Fibroblast of skin of abdomen (primary cell): ENCODE results near the gene PLSCR4.
"Not testable (repeated sequence)": the region's sequence is repeated elsewhere in the genome, so short reads cannot be mapped to it uniquely, and the experiment has no call there.

Source experiments
- DNase-seq: peaks from one replicate; pipeline ENCODE4 v3.0.0-alpha.2; 2013

PLSCR4 gene

GRCh38 chr3:146247911-146248310 lies 3.0 kb downstream of the PLSCR4 start:
- DNase-seq: no peak

GRCh38 chr3:146246526-146246925 lies 4.4 kb downstream of the PLSCR4 start:
- DNase-seq: no peak

- DNase-seq: no peak
Measured at GRCh38 chr3:146243559-146243958, 7.3 kb downstream of the PLSCR4 start.

- no peak for DNase-seq
Measured at GRCh38 chr3:146241523-146242240, 9.2 kb downstream of the PLSCR4 start.

GRCh38 chr3:146233487-146233886 lies 17.4 kb downstream of the PLSCR4 start:
- DNase-seq: no peak

DNA sequence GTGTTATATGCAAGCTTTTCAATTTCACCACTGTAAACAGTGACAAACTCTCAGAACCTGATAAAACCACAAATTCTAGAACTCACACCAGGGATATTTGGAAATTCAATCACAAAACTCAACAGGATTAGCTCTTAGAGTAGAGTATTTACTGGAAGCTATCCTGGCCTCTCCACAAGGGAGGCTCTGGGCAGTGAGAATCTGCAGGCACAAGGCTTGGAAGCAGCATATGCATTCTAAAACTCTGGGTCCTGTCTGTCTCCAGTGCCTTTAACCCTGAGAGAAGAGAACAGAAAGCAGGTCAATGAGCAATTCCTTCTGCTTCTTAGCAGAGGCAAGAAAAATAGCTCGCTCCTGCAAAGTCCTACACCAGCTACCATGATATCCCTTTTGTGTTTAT lies 23.4 kb downstream of the PLSCR4 start:
- DNase-seq: no peak

DNA sequence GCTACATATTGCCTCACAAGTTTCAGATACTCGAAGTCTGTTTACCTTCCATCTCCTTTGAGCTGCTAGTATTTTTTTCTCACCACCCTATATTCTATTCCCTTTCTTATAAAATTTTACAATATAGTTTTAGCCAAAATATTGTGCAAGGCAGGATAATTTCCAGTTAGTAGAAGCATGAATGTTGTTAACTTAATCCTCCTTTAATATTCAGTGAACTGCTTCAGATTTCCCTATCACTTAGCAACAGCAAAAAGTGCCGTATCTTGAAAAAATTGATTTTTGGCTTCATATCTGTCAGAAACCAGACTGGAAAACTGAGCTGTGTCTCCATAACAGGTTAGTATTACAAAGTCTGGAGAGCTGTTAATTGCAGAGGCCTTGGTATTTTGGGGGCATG lies 24.0 kb downstream of the PLSCR4 start:
- no peak for DNase-seq

DNA sequence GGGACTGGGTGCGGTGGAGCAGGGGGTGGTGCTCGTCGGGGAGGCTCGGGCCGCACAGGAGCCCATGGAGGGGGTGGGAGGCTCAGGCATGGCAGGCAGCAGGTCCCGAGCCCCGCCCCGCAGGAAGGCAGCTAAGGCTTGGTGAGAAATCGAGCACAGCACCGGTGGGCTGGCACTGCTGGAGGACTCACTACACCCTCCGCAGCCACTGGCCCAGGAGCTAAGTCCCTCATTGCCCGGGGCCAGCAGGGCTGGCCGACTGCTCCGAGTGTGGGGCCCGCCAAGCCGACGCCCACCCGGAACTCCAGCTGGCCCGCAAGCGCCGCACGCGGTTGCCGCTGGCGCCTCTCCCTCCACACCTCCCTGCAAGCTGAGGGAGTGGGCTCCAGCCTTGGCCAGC lies 25.4 kb downstream of the PLSCR4 start:
- not testable (repeated sequence) for DNase-seq

DNA sequence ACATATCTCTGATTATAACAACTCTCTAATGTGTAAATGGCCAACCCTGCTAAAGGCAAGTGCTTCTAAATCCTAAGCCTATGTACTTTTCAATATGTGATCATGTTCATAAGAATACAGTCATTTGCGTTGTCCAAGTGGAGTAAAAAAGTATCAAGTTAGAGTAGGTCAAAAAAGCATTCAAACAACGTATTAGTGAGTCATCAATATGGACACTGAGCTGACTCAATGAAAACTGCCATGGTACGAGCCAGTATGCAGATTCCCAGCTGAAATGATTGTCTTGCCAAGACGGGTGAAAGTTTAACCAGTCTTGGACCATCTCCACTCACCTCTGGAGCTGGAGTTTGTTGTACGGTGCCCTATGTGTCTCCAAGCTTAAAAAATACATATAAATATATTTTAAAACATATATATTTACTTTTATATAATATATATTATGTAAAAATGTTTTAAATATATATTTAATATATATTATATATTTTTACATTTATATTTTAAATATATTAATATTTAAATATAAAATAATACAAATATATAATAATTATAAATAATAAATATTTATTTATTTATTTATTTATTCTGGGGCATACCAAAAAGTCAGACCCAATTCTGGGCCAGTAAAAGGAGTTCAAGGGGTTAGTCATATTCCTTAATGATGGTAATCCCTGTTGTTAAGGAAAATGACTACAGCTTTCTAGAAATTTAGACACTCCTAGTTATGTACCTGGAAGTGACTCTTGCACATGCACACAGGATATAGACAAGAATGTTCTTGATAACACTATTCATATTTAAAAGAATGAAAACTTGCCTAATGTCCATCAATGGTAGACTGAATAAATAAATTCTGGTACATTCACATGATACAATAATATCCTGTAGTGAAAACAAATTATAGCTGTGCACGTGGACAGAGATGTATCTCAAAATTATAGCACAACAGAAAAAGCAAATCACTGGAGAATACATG lies 27.2 kb downstream of the PLSCR4 start:
- no peak for DNase-seq

DNA sequence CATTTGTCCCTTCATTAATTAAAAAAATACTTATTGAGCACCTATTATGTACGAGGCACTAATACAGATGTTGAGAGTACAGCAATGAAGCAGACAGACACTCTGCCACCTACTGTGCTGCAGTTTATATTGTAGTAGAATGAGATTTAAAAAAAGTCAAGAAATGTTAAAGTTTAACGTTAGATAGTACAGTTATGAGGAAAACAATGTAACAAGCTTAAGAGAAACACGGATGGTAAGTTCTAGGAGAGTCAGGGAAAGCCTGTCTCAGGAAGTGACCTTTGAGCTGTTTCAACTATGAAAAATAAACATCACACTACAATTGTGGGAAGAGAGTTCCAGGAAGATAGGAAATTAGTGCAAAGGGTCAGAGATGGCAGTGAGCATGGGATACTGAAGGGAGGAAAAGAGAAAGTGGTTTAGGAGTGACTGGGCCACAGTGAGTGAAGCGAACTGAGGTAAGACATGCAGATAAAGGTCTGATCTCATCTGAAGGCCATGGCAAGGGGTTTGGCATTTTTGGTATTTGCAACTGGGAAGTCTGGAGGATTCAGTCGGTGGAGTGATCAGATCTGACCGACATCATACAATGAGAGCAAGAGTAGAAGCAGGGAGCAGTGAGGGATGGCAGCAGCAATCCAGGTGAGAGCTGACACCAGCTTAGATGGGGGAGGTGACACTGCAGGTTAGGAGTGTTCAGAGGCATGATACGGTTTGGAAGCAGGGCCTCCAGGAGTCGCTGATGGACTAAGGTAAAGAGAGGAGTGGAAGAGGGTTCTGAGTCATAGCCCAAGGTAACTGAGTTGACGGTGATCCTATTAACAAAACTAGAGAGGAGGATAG lies 28.5 kb downstream of the PLSCR4 start:
- DNase-seq: no peak

- DNase-seq: no peak
Measured at GRCh38 chr3:146221276-146221675, 29.6 kb downstream of the PLSCR4 start.

GRCh38 chr3:146218880-146219866 lies 31.7 kb downstream of the PLSCR4 start:
- DNase-seq: peak; percentile 23

DNA sequence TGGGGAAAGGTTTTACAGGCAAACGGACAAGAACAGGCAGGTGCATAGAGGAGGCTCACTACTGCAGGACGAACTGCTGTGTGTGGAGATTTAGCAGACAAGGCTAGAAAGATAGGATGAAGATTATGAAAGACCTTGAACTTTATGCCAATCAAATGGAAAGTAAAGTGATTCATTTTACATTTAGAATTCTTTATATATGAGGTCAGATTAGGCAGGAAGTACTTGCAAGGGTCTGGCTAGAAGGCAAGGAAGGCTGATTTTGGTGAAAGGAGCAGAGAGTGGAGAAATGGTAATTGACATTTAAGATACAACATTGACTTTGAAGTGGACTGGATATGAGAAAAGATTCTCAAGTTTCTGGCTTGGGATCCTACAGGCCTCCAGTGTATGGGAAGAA lies 33.6 kb downstream of the PLSCR4 start:
- no peak for DNase-seq

- no peak for DNase-seq
Measured at GRCh38 chr3:146214493-146214892, 36.4 kb downstream of the PLSCR4 start.

GRCh38 chr3:146209371-146209770 lies 41.5 kb downstream of the PLSCR4 start:
- no peak for DNase-seq

DNA sequence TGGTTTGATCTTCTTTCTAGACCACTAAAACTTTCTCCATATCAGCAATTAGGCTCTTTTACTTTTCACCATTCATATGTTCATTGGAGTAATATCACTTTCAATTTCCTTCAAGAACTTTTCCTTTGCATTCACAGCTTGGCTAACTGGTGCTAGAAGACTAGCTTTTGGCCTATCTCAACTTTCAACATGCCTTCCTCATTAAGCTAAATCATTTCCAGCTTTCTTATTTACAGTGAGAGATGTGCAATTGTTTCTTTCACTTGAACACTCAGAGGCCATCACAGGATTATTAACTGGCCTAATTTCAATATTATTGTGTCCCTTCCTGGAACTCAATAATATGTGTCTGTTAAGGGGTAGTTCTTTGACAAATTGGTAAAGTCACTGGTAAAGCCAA lies 47.1 kb downstream of the PLSCR4 start:
- DNase-seq: no peak

GRCh38 chr3:146200461-146201220 lies 50.3 kb downstream of the PLSCR4 start:
- DNase-seq: peak; percentile 37

DNA sequence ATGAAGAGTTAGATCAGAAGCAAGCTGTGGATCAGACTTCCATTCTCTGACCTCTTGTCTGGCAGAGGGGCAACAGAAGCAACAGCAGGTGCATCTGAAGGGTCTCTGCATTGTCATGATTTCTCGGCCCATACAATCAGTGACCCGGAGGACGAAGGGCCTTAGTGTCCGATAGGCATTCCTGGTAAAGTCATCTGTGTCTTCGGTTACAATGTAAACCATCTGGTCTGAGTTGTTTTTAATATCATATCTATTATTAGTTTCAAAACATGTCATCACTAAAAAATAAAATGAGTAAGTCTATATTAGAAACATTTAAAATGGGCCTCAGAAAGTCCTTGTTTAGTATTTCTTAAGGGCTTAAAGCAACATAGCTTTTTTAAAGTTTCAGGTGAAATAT lies 51.1 kb downstream of the PLSCR4 start:
- no peak for DNase-seq

- no peak for DNase-seq
Measured at GRCh38 chr3:146196789-146197188, 54.1 kb downstream of the PLSCR4 start.

GRCh38 chr3:146195605-146196004 lies 55.3 kb downstream of the PLSCR4 start:
- no peak for DNase-seq

DNA sequence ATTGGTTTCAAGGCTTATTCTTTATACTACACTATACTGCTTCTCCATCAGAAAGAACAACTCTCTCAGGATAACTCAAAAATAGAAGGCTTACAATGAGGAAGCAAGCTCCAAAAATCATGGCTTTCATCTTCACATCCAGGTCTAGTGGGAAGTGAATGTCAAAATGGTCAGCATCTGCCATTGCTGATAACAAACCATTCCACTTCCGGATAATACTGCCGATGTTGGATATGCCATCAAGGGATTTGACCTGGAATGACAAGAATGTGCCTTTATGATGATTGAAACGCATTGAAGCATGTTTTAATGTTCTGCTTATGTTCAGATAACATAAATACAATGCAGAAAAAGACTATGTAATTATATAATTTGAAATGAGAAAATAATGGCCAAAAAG lies 55.9 kb downstream of the PLSCR4 start:
- DNase-seq: no peak
